CMK (cell line): ENCODE results near the gene EFHC1.
A peak's percentile ranks its signal among the peaks of the same experiment; 100 is the strongest.

ENCODE experiments used
- DNase-seq: peaks from one replicate; pipeline ENCODE4 v3.0.0-alpha.2; 2010; ENCODE audit warnings: low read depth

The EFHC1 gene

GRCh38 chr6:52503323-52503747, 83.2 kb downstream of the EFHC1 start:
- DNase-seq: no peak

DNA sequence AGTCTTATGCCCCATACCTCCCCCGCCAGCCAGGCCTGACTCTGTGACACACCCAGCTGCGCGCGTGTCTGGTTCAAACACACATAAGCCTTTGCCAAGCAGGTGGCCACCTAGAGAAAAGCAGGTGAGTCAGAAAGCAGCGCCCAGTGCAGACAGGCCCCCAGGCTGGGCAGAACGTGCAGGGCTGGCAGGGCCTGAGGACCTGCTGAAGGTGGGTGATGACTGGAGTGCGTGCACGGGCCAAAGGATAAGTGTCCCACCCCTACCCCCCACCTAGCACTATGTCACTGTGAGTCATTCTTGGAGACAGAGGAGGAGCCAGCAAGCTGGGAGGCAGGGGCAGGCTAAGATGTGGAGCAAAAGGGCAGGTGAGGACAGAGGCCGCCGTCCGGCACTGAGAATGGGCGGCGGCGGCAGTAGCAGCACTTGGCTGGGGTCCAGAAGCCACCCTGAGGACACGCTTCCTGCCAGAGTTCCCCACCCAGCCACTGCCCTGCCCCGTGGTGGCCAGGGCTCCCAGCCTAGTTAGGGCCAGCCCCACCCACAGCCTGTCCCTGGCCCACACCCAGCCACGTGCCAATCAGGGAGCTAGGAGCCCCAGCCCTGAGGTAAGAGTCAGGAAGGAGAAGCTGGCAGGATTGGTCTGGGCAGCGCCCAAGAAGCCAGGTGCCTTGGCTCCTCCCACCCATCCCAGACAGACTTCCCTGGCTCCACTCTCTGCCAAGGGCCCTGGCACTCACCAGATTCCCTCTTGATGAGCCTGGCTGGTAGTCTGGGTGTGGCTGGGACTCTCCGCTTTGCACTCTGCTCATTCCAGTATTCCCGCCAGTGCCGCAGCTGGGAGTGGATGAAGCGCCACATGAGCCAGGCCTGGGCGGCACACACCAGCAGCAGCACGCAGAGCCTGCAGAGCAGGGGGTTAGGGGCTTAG, 84.0 kb downstream of the EFHC1 start:
- peak; percentile 92 for DNase-seq

- peak; percentile 76 for DNase-seq
These were observed 84.6 kb downstream of the EFHC1 start for GRCh38 chr6:52504782-52505136.

GRCh38 chr6:52505726-52506409, 85.7 kb downstream of the EFHC1 start:
- DNase-seq: no peak

- no peak for DNase-seq
These were observed 86.3 kb downstream of the EFHC1 start for GRCh38 chr6:52506476-52506875.

GRCh38 chr6:52507557-52508260, 87.6 kb downstream of the EFHC1 start:
- DNase-seq: peak; percentile 54

DNA sequence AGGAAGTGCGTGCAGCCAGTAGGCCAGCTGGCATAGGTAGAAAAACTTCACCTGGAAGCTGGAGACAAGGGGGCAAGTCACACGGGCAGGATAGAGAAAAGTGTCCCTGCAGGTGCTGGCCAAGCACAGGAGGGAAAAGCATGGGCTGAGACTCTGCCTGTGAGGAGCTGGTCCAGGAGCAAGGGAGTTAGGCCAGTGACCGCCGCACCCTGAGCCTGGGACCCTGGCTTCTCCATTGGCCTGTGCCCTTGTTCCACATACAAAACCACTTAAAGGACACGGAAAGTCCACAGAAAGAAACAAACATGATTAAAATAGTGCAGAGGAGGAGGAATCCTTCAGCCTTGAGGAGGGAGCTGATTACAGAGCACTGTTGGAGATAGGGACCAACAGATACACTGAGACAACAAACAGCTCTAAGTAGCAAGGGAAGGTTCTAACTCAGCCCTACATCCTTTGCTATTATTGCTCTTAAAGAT, 88.2 kb downstream of the EFHC1 start:
- DNase-seq: no peak

DNA sequence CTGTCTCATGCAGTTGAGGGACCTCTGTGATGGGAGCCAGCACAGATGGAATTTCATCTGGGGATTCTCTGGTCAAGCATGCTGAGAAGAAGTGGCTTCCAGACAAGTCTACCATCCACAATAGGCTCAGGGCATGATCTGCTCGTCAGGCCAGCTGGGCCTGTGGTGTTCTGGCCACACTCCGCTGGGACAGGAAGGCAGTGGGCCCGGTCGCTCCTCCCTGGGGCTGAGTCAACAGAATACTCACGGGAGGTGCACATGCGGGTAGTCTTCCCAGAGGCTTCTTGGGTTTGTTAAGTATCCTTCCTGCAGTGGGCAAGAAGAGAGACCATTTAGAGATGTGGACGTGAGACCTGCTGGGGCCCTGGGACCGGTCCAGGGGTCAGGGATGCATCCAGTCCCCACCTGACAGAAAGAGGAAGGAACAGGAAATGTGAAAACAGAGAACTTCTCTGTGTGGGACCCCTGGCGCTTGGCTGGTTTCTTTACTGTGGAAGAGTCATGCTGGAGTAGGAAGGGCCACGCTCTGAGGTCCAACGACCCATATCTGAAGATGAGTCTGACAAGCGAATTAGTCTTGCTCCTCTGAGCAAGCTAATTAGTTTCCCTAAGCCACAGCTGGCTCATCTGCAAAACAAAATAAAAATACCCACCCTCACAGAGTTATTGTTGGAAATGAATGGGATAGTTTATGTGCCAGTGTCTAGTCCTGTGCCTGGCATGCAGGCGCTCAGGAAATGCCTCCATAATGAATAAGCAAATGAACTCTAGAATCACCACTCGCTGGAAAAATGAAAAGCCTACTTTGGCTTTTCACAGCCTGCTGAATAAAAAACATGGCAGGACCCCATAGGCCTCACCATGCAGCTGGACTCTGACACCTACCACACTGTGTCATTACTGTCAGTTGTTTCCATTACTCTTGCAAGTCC, 89.4 kb downstream of the EFHC1 start:
- DNase-seq: no peak

GRCh38 chr6:52510213-52510562, 90.0 kb downstream of the EFHC1 start:
- DNase-seq: no peak

GRCh38 chr6:52511163-52511562, 91.0 kb downstream of the EFHC1 start:
- DNase-seq: no peak

GRCh38 chr6:52511572-52512151, 91.5 kb downstream of the EFHC1 start:
- DNase-seq: no peak

GRCh38 chr6:52512199-52512598, 92.1 kb downstream of the EFHC1 start:
- DNase-seq: no peak

DNA sequence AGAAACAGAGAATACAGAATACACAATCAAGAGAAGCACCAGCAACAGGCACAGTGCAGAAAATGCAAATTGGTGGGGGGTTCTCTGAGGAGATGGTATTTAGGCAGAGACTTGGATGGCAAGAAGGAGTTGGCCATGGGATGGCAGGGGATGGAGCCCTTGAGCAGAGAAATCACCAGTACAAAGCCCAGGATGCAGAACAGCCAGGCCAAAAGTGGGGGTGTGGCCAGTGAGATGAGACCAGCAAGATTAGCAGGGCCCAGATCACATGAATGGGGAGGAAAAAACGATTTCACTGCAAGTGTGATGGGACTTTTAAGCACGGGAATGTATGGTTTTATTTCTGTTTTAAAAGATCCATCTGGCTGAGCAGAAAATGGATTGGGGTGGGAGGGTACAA, 93.3 kb downstream of the EFHC1 start:
- no peak for DNase-seq

GRCh38 chr6:52513896-52514295, 93.8 kb downstream of the EFHC1 start:
- no peak for DNase-seq

- DNase-seq: no peak
These were observed 94.4 kb downstream of the EFHC1 start for GRCh38 chr6:52514514-52514913.

DNA sequence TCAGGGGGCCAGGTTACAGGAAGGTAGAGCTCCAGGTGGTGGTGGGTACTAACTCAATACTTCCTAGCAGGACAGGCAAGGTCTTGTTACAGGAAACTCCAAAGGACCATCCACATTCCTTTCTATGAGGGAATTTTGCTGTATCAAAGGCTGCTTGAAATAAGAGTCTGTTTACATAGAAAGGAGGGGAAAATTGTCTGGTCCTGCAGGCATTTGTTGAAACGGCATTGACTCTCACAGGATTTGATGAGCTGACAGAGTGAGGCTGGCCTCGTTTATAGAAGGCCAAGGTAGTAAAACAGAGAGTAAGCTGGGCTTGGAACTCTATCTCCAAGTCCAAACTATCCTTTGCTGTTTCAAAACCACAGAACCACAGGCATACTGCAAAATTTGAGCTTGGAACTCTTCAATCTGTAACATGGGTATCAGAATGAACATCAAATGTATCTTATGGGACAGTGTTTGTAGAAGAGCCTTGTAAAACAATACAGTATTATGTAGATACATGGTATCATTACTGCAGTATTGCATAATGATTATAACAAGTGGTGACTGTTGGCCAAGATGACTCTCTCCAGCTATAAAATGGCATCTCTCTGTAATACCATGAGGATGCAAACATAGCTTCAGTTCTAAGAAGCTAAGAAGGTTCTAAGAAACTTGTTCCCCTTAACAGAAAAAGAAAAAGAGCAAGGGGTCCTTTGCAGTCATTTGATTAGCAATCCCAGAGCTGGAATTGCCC, 95.2 kb downstream of the EFHC1 start:
- no peak for DNase-seq

DNA sequence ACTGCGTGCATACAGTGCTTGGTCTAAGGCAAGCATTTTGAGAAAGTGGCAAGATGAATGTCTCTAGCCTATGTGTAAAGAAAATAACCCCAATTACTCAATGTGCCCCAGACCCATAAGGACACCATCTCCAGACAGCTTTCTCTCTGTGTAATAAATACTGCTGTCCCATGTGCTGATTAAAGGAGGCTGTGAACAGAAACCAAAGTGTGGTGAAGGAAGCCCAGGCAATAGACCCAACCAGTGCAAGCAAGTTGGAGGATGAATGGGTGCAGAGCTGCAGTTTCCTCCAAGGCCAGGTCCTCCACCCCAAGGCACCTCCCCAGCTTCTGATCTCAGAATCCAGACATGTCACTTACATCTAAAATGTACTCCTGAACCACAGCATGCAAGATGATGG, 96.1 kb downstream of the EFHC1 start:
- no peak for DNase-seq

- no peak for DNase-seq
These were observed 96.8 kb downstream of the EFHC1 start for GRCh38 chr6:52516943-52517342.

DNA sequence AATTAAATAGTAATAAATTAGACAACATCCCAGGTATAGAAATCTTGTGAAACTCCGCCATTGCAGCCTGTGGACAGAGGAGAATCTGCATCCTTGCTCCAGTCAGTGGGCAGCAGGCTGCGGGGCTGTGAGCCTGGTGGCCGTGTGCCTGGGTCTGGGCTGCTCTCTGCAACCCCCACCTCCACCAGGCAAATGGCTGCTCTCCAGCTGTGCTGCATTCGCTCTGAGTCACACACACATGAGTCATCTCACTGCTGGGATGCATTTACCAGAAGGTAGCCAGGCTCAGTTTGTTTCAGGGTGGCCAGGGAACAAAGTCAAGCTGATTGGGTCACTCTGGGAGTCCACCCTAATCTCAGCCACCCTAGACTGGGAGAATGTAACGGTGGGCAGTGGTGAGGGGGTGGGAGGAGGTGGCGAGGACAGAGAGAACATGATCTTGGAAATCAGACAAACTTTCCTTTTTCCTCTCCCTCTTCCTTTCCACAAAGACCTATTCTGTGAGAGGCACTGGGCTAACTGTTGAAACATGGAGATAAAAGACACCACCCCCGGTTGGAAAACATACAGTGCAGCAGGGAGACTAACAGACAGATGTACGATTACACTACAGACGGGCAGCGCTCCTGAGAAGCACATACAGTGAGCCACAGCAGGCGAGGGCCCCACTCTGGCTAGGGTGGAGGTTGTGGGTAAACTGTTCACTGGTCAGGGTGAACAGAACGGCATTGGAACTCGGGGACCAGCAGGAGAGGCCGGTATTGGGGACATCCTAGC, 97.5 kb downstream of the EFHC1 start:
- DNase-seq: no peak
